ENCODE data around the gene CACNA2D2. TPM values are rescaled to one million over a fixed set of nuclear protein-coding genes. Genes with fewer than 3 reads are reported as not detected.

The CACNA2D2 gene
- total RNA-seq, 1 experiment from 2014 or later, result 0.56 TPM

- DNase-seq (ENCODE audit: low read depth), result no peak
Measured at GRCh38 chr3:50350213-50350526, 153.3 kb downstream of the CACNA2D2 start.

- peak; percentile 82 for DNase-seq (ENCODE audit: low read depth)
Measured at GRCh38 chr3:50347187-50347813, 156.1 kb downstream of the CACNA2D2 start.

GRCh38 chr3:50345586-50346234 lies 157.7 kb downstream of the CACNA2D2 start, which contains the start of gene ZMYND10:
Gene ZMYND10, minus strand, starts transcription at chr3:50345732. Its CDS starts 153 bp downstream, at chr3:50345579.
- DNase-seq (ENCODE audit: low read depth), result no peak

GRCh38 chr3:50345008-50345407 lies 158.4 kb downstream of the CACNA2D2 start:
- no peak for DNase-seq (ENCODE audit: low read depth)

GRCh38 chr3:50342813-50343633 lies 160.4 kb downstream of the CACNA2D2 start:
- DNase-seq (ENCODE audit: low read depth), result no peak

- no peak for DNase-seq (ENCODE audit: low read depth)
Measured at GRCh38 chr3:50341996-50342650, 161.3 kb downstream of the CACNA2D2 start.

- no peak for DNase-seq (ENCODE audit: low read depth)
Measured at GRCh38 chr3:50341537-50341936, 161.9 kb downstream of the CACNA2D2 start.

GRCh38 chr3:50340448-50341329 lies 162.7 kb downstream of the CACNA2D2 start, which contains the start of gene RASSF1:
Gene RASSF1, minus strand, starts transcription at chr3:50340836. Its CDS starts 31 bp downstream, at chr3:50340805.
- no peak for DNase-seq (ENCODE audit: low read depth)

GRCh38 chr3:50340147-50340447 lies 163.3 kb downstream of the CACNA2D2 start:
- DNase-seq (ENCODE audit: low read depth), result no peak

- DNase-seq (ENCODE audit: low read depth), result no peak
Measured at GRCh38 chr3:50339485-50340146, 163.8 kb downstream of the CACNA2D2 start.

GRCh38 chr3:50338965-50339364 lies 164.5 kb downstream of the CACNA2D2 start:
- DNase-seq (ENCODE audit: low read depth), result no peak

- peak; percentile 99 for DNase-seq (ENCODE audit: low read depth)
Measured at GRCh38 chr3:50337175-50337861, 166.1 kb downstream of the CACNA2D2 start.

- no peak for DNase-seq (ENCODE audit: low read depth)
Measured at GRCh38 chr3:50336452-50337174, 166.8 kb downstream of the CACNA2D2 start.

- DNase-seq (ENCODE audit: low read depth), result no peak
Measured at GRCh38 chr3:50334339-50335075, 168.9 kb downstream of the CACNA2D2 start.

- peak; percentile 59 for DNase-seq (ENCODE audit: low read depth)
Measured at GRCh38 chr3:50333744-50334328, 169.6 kb downstream of the CACNA2D2 start.

GRCh38 chr3:50331364-50331907 lies 172.0 kb downstream of the CACNA2D2 start:
- no peak for DNase-seq (ENCODE audit: low read depth)

GRCh38 chr3:50330330-50330729 lies 173.1 kb downstream of the CACNA2D2 start:
- no peak for DNase-seq (ENCODE audit: low read depth)

All from HT1080 (cell line).